ENCODE results near the gene GLI2. TPM values are rescaled to one million over a fixed set of nuclear protein-coding genes. Genes with fewer than 3 reads are reported as not detected.

GLI2 gene
- total RNA-seq, 4 donors from 2014 or later, result 0.42 to 6.7 (median 3.1) TPM

- DNase-seq (ENCODE audit: low spot score in 2 of 2), result no peak
- intact Hi-C loops (cut with DNase I; ENCODE audit: low total_unique reads), result no loop called here
- TF ChIP-seq POLR2A (IDR thresholded peaks at IDR 0.05) (no peak), CTCF (IDR thresholded peaks at IDR 0.05) (no peak)
- WGBS, 2 donors, result 86 to 90% methylated on average over 6 of the region's 6 CpGs
- H3K4me3 ChIP-seq (ENCODE audit: low read depth, poor library complexity, severe bottlenecking), result no peak overlapping the region
These were observed 43.0 kb upstream of the GLI2 start for GRCh38 chr2:120692691-120693090.

DNA sequence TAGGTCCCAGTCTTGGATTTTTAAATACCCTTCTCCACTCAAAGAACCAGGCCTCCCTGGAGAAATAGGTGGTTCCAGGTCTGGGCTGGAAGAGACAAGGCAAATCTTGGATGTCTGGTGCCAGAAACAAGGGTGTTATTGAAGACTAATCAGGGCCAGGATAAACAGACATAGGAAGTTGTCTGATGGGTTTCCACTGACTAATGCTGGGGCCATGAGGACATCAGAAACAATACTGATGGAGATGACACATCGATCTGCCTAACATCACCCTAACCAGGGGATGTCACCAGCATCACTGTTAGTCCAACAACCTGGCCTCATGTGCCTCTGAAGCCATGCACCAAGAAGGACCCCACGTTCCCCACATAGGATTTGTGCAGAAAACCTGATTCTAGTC lies 42.5 kb upstream of the GLI2 start:
- H3K4me3 ChIP-seq (ENCODE audit: low read depth, poor library complexity, severe bottlenecking), result no peak overlapping the region
- DNase-seq (ENCODE audit: low spot score in 2 of 2), result no peak
- 63 to 78% methylated on average over 2 of the region's 2 CpGs for WGBS, 2 donors
- TF ChIP-seq CTCF (IDR thresholded peaks at IDR 0.05) (no peak), POLR2A (IDR thresholded peaks at IDR 0.05) (no peak)
- intact Hi-C loops (cut with DNase I; ENCODE audit: low total_unique reads), result no loop called here

GRCh38 chr2:120694034-120694433 lies 41.6 kb upstream of the GLI2 start:
- 85 to 90% methylated on average over 4 of the region's 4 CpGs for WGBS, 2 donors
- intact Hi-C loops (cut with DNase I; ENCODE audit: low total_unique reads), result no loop called here

DNA sequence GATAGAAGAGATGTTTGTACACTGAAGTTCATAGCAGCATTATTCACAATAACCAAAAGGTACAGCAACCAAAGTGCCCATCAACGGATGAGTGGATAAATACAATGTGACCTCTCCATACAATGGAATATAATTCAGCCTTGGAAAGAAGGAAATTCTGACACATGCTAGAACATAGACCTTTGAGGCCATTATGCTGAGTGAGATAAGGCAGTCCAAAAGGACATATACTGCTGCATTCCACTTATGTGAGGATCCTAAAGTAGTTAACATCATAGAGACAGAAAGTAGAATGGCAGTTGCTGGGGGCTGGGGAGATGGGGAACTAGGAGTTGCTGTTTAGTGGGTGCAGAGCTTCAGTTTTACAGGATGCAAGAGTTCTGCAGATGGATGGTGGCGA lies 38.2 kb upstream of the GLI2 start:
- TF ChIP-seq POLR2A (IDR thresholded peaks at IDR 0.05), result no peak
- TF ChIP-seq CTCF (IDR thresholded peaks at IDR 0.05), result no peak
- 90 to 94% methylated on average over 2 of the region's 2 CpGs for WGBS, 2 donors
- no peak for DNase-seq (ENCODE audit: low spot score in 2 of 2)
- intact Hi-C loops (cut with DNase I; ENCODE audit: low total_unique reads), result loop anchor here (2.0 kb wide), 1 partner anchor 373 kb away; no protein-coding TSS in a partner anchor
- no peak overlapping the region for H3K4me3 ChIP-seq (ENCODE audit: low read depth, poor library complexity, severe bottlenecking)

More at GRCh38 chr2:120694034-120694433, 41.6 kb upstream of the GLI2 start:
- TF ChIP-seq POLR2A (IDR thresholded peaks at IDR 0.05), result no peak
- TF ChIP-seq CTCF (IDR thresholded peaks at IDR 0.05), result no peak
- DNase-seq (ENCODE audit: low spot score in 2 of 2), result no peak
- no peak overlapping the region for H3K4me3 ChIP-seq (ENCODE audit: low read depth, poor library complexity, severe bottlenecking)

DNA sequence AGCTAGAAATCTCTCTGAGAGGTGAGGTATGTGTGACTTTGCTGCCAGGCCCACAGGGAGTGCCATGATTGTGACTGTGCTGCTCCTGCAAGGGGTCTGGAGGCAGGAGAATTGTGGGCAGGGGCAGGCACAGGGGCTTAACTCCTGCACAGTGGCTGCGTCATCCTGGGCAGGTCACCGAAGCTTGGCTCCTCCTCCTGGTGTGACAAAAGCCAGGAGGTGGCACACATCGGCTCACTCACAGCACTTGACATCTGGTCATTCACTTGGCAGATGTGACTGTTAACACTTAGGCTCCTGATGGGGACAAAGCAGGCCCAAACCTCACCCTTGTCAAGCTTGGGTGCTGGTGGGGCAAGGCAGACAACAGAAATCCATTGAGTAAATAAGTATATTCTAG lies 36.4 kb upstream of the GLI2 start:
- no peak overlapping the region for H3K4me3 ChIP-seq (ENCODE audit: low read depth, poor library complexity, severe bottlenecking)
- intact Hi-C loops (cut with DNase I; ENCODE audit: low total_unique reads), result no loop called here
- no peak for TF ChIP-seq CTCF (IDR thresholded peaks at IDR 0.05)
- TF ChIP-seq POLR2A (IDR thresholded peaks at IDR 0.05), result no peak
- no peak for DNase-seq (ENCODE audit: low spot score in 2 of 2)
- WGBS, 2 donors, result 77 to 85% methylated on average over 3 of the region's 3 CpGs

- 93 to 96% methylated on average over 4 of the region's 4 CpGs for WGBS, 2 donors
- intact Hi-C loops (cut with DNase I; ENCODE audit: low total_unique reads), result no loop called here
- no peak for DNase-seq (ENCODE audit: low spot score in 2 of 2)
- no peak overlapping the region for H3K4me3 ChIP-seq (ENCODE audit: low read depth, poor library complexity, severe bottlenecking)
- TF ChIP-seq CTCF (IDR thresholded peaks at IDR 0.05), result no peak
- TF ChIP-seq POLR2A (IDR thresholded peaks at IDR 0.05), result no peak
These were observed 35.0 kb upstream of the GLI2 start for GRCh38 chr2:120700659-120701058.
